Esophagus muscularis mucosa (tissue), 4 donors: ENCODE data around the gene CNTNAP1. TPM values are rescaled to one million over a fixed set of nuclear protein-coding genes. Genes with fewer than 3 reads are reported as not detected.
A peak's percentile ranks its signal among the peaks of the same experiment; 100 is the strongest.

ENCODE experiments used
- DNase-seq: peaks from one replicate; pipeline ENCODE4 v3.0.0-alpha.2; 2017; ENCODE audit errors: extremely low spot score
- H3K27ac ChIP-seq, 4 donors: fragments of 200-600 bp; sonication (generic); replicated peaks in 1 of 4; 1 replicate in 3 of 4; 2 replicates in 1 of 4; pipeline ENCODE4 v1.5.1; 2016 to 2019; ENCODE audit warnings: mild to moderate bottlenecking in 1 of 4
- H3K27me3 ChIP-seq, 4 donors: fragments of 200-600 bp; sonication (generic); one replicate each; pipeline versions ENCODE4 v1.5.1 to v1.6.0; 2016 to 2019
- H3K36me3 ChIP-seq, 4 donors: fragments of 200-600 bp; sonication (generic); one replicate each; pipeline ENCODE4 v1.5.1; 2016 to 2019
- H3K4me1 ChIP-seq, 4 donors: fragments of 200-600 bp; sonication (generic); one replicate each; pipeline ENCODE4 v1.5.1; 2016 to 2019
- H3K4me3 ChIP-seq, 4 donors: fragments of 200-600 bp; sonication (generic); 1 replicate in 2 of 4; 2 replicates in 2 of 4; pipeline ENCODE4 v1.5.1; 2016 to 2019; ENCODE audit warnings: mild to moderate bottlenecking in 4 of 4, moderate library complexity in 1 of 4
- H3K9me3 ChIP-seq, 4 donors: fragments of 200-600 bp; sonication (generic); 1 replicate in 3 of 4; 2 replicates in 1 of 4; pipeline ENCODE4 v1.5.1; 2016 to 2019
- CTCF ChIP-seq, 3 experiments: fragments of 200-600 bp in 2 of 3; fragments of 450-650 bp in 1 of 3; sonication (generic) in 2 of 3; IDR thresholded peaks; one replicate each; pipeline ENCODE4 v1.5.1; 2017 to 2019; ENCODE audit warnings: antibody characterized with exemption in 3 of 3, mild to moderate bottlenecking in 2 of 3, moderate library complexity in 1 of 3
- EP300 ChIP-seq: sonication (generic); formaldehyde crosslinking; IDR thresholded peaks from one replicate; pipeline ENCODE4 v1.6.1; 2017; ENCODE audit warnings: antibody characterized with exemption
- POLR2A ChIP-seq: fragments of 450-650 bp; IDR thresholded peaks from one replicate; pipeline ENCODE4 v1.6.1; 2017; ENCODE audit warnings: antibody characterized with exemption, moderate library complexity, mild to moderate bottlenecking, low read depth
- POLR2AphosphoS5 ChIP-seq, 2 donors: sonication (generic); formaldehyde crosslinking; IDR thresholded peaks; one replicate each; pipeline ENCODE4 v1.6.1; 2017; ENCODE audit warnings: antibody characterized with exemption in 2 of 2
- WGBS: methylation state at CpG from one replicate; pipeline ENCODE4 v1.1.5; 2018; 5-methylcytosine and 5-hydroxymethylcytosine counted together
- intact Hi-C: fragments of 100-400 bp; cut with DNase I; formaldehyde crosslinking; loops from one replicate; pipeline ENCODE4 v1.15.1; 2023
- small RNA-seq, 3 donors: library from RNA; depleted of rRNA; stranded (forward); fragments of <200 nt; gene quantifications; one replicate each; pipeline ENCODE3, GENCODE V24; 2016
- total RNA-seq, 4 donors: library from RNA; depleted of rRNA; stranded (reverse); fragments of >200 nt; gene quantifications; one replicate each; pipeline versions ENCODE4 v1.1.0 to v1.2.1, GENCODE V29; 2016

The CNTNAP1 gene
- total RNA-seq, 4 donors from 2014 or later = 4.7 to 13.2 (median 6.2) TPM

GRCh38 chr17:42748908-42749798 is 66.8 kb downstream of the CNTNAP1 start:
- Histone ChIP-seq H3K27me3 (peaks cover 0 to 1% (median 0%) of the 10 kb centered on the region in 4 donors), H3K27ac (peak overlapping the region; percentile 45 to 68 (median 60)), H3K4me3 (no peak overlapping the region), H3K36me3 (no peaks in the 10 kb centered on the region), H3K4me1 (peaks cover 41 to 53% (median 47%) of the 10 kb centered on the region in 4 donors), H3K9me3 (no peaks in the 10 kb centered on the region)
- intact Hi-C loops = no loop called here
- DNase-seq = no peak
- TF ChIP-seq CTCF (IDR thresholded peaks at IDR 0.05) (no peak), POLR2AphosphoS5 (IDR thresholded peaks at IDR 0.05) (no peak), EP300 (no peak), POLR2A (no peak)
- whole genome bisulfite sequencing = 66% methylated on average over 10 of the region's 11 CpGs

Small RNA genes lying within 50 kb of the gene (small RNA-seq; reads per million reads assigned to genes)
- 0 reads per million in 3 donors for gene MIR6780A

Other genes with a start within 250 kb of the CNTNAP1 start
- 10 to 100 TPM; 51.9 to 74.9 (median 63.9) TPM for gene ATP6V0A1, start 223.7 kb upstream of the CNTNAP1 start, total RNA-seq
- 10 to 100 TPM; 27.8 to 36.6 (median 31.8) TPM for gene NAGLU, start 146.3 kb upstream of the CNTNAP1 start, total RNA-seq
- 1 to 10 TPM in 1 of 4 donors, under 1 TPM in 3; 0.13 to 2.5 (median 0.62) TPM for gene HSD17B1, start 129.6 kb upstream of the CNTNAP1 start, total RNA-seq
- 10 to 100 TPM; 13.4 to 27.5 (median 22.4) TPM for gene COASY, start 120.4 kb upstream of the CNTNAP1 start, total RNA-seq
- 10 to 100 TPM; 24.9 to 34.5 (median 29.3) TPM for gene MLX, start 115.4 kb upstream of the CNTNAP1 start, total RNA-seq
- 1 to 10 TPM; 2.2 to 5.0 (median 4.2) TPM for gene PSMC3IP, start 104.8 kb upstream of the CNTNAP1 start, total RNA-seq
- gene RETREG3, start 73.2 kb upstream of the CNTNAP1 start, total RNA-seq = 10 to 100 TPM; 42.7 to 93.3 (median 57.0) TPM
- gene TUBG1, start 72.8 kb upstream of the CNTNAP1 start, total RNA-seq = 10 to 100 TPM; 30.6 to 89.0 (median 55.0) TPM
- gene TUBG2, start 23.2 kb upstream of the CNTNAP1 start, total RNA-seq = 10 to 100 TPM; 25.3 to 40.2 (median 38.1) TPM
- gene PLEKHH3, start 5.5 kb upstream of the CNTNAP1 start, total RNA-seq = 10 to 100 TPM; 20.3 to 41.2 (median 27.3) TPM
- 1 to 10 TPM; 2.9 to 8.4 (median 3.7) TPM for gene CCR10, start 688 bp upstream of the CNTNAP1 start, total RNA-seq
- gene EZH1, start 62.5 kb downstream of the CNTNAP1 start, total RNA-seq = 10 to 100 TPM; 40.6 to 68.2 (median 54.6) TPM
- gene RAMP2, start 78.7 kb downstream of the CNTNAP1 start, total RNA-seq = 10 to 100 TPM; 19.5 to 45.2 (median 34.2) TPM
- 10 to 100 TPM; 34.5 to 43.9 (median 38.0) TPM for gene VPS25, start 90.9 kb downstream of the CNTNAP1 start, total RNA-seq
- 1 to 10 TPM in 3 of 4 donors, under 1 TPM in 1; 0.50 to 2.9 (median 2.1) TPM for gene WNK4, start 98.1 kb downstream of the CNTNAP1 start, total RNA-seq
- gene COA3, start 116.2 kb downstream of the CNTNAP1 start, total RNA-seq = 10 to 100 TPM; 65.9 to 74.6 (median 68.3) TPM
- 1 to 10 TPM in 1 of 4 donors, under 1 TPM in 2, not detected in 1; 0.50 to 3.9 (median 0.57) TPM for gene CNTD1, start 116.3 kb downstream of the CNTNAP1 start, total RNA-seq
- 100 to 1,000 TPM; 165 to 293 (median 237) TPM for gene BECN1, start 141.8 kb downstream of the CNTNAP1 start, total RNA-seq
- gene PSME3, start 150.9 kb downstream of the CNTNAP1 start, total RNA-seq = 10 to 100 TPM; 68.9 to 91.5 (median 77.2) TPM
- gene AOC2, start 162.0 kb downstream of the CNTNAP1 start, total RNA-seq = 1 to 10 TPM in 3 of 4 donors, under 1 TPM in 1; 0.66 to 2.0 (median 1.4) TPM
- 100 to 1,000 TPM in 3 of 4 donors, 10 to 100 TPM in 1; 89.0 to 242 (median 118) TPM for gene AOC3, start 168.7 kb downstream of the CNTNAP1 start, total RNA-seq
- gene G6PC1, start 218.3 kb downstream of the CNTNAP1 start, total RNA-seq = under 1 TPM in 1 of 4 donors, not detected in 3; 0.06 TPM